GM12875 (cell line): ENCODE measurements around the gene MLYCD.
A peak's percentile ranks its signal among the peaks of the same experiment; 100 is the strongest.

Source experiments
- H3K4me3 ChIP-seq: one replicate; pipeline ENCODE4 v1.5.1; 2011; ENCODE audit warnings: low read depth, low read length, control low read depth
- CTCF ChIP-seq: IDR thresholded peaks from 2 replicates; pipeline ENCODE4 v1.5.1; 2011; ENCODE audit warnings: low read depth, mild to moderate bottlenecking, control low read depth, inconsistent platforms, low read length, moderate library complexity, borderline replicate concordance; ENCODE audit not compliant: insufficient read depth

MLYCD gene

GRCh38 chr16:83925095-83925905 lies 26.4 kb downstream of the MLYCD start:
- no peak overlapping the region for H3K4me3 ChIP-seq
- TF ChIP-seq CTCF: no peak

- H3K4me3 ChIP-seq: no peak overlapping the region
Observed at GRCh38 chr16:83925957-83926725, 27.2 kb downstream of the MLYCD start.

GRCh38 chr16:83926726-83927397 lies 27.9 kb downstream of the MLYCD start:
- H3K4me3 ChIP-seq: no peak overlapping the region
- TF ChIP-seq CTCF: peak; percentile 98

More at GRCh38 chr16:83925957-83926725, 27.2 kb downstream of the MLYCD start:
- no peak for TF ChIP-seq CTCF

- H3K4me3 ChIP-seq: no peak overlapping the region
- no peak for TF ChIP-seq CTCF
Observed at GRCh38 chr16:83928341-83929055, 29.6 kb downstream of the MLYCD start.

- no peak for TF ChIP-seq CTCF
- H3K4me3 ChIP-seq: no peak overlapping the region
Observed at GRCh38 chr16:83929811-83930555, 31.1 kb downstream of the MLYCD start.
